Karpas-422 (cell line): ENCODE data around the gene MBNL2. TPM values are rescaled to one million over a fixed set of nuclear protein-coding genes. Genes with fewer than 3 reads are reported as not detected.

ENCODE experiments used
- DNase-seq: peaks from one replicate; pipeline ENCODE4 v3.0.0-alpha.2; 2015
- H2AFZ ChIP-seq: fragments of 200-600 bp; sonication (generic); 2 replicates; pipeline ENCODE4 v1.6.1; 2014; ENCODE audit warnings: antibody characterized with exemption, low read length, mixed read lengths
- H3K27ac ChIP-seq: fragments of 200-600 bp; sonication (generic); 2 replicates; pipeline ENCODE4 v1.5.1; 2014; ENCODE audit warnings: mild to moderate bottlenecking, low read length, moderate library complexity
- H3K27me3 ChIP-seq: fragments of 200-600 bp; sonication (generic); 2 replicates; pipeline ENCODE4 v1.6.1; 2014; ENCODE audit warnings: low read length, mixed read lengths
- H3K36me3 ChIP-seq: fragments of 200-600 bp; sonication (generic); 2 replicates; pipeline ENCODE4 v1.6.1; 2014; ENCODE audit warnings: low read length, mixed read lengths; ENCODE audit not compliant: insufficient read depth
- H3K4me1 ChIP-seq: fragments of 200-600 bp; sonication (generic); 2 replicates; pipeline ENCODE4 v1.6.1; 2014; ENCODE audit warnings: mild to moderate bottlenecking, low read length, mixed read lengths
- H3K4me2 ChIP-seq: fragments of 200-600 bp; sonication (generic); 2 replicates; pipeline ENCODE4 v1.6.1; 2014; ENCODE audit warnings: low read length, low read depth, mild to moderate bottlenecking; ENCODE audit not compliant: poor library complexity, severe bottlenecking
- H3K4me3 ChIP-seq: fragments of 200-600 bp; sonication (generic); 2 replicates; pipeline ENCODE4 v1.5.1; 2014; ENCODE audit warnings: mild to moderate bottlenecking, antibody characterized with exemption, low read length, mixed read lengths
- H3K79me2 ChIP-seq: fragments of 200-600 bp; sonication (generic); 2 replicates; pipeline ENCODE4 v1.6.1; 2014; ENCODE audit warnings: mild to moderate bottlenecking, low read length, mixed read lengths
- H3K9ac ChIP-seq: fragments of 200-600 bp; sonication (generic); 2 replicates; pipeline ENCODE4 v1.6.0; 2014; ENCODE audit warnings: low read length
- H3K9me2 ChIP-seq: fragments of 200-600 bp; sonication (generic), shearing (Covaris generic); replicated peaks from 2 replicates; pipeline ENCODE4 v1.6.0; 2014; ENCODE audit warnings: mild to moderate bottlenecking, low read length, moderate library complexity; ENCODE audit not compliant: insufficient read depth
- H3K9me3 ChIP-seq: fragments of 300-700, 200-600 bp; sonication (generic); 2 replicates; pipeline ENCODE4 v1.6.1; 2014; ENCODE audit warnings: low read length, mixed read lengths
- H4K20me1 ChIP-seq: fragments of 200-600 bp; sonication (generic); 2 replicates; pipeline ENCODE4 v1.6.1; 2014; ENCODE audit warnings: mild to moderate bottlenecking, antibody characterized with exemption, low read length, low read depth; ENCODE audit not compliant: insufficient read depth
- total RNA-seq: library from RNA; depleted of rRNA; stranded (reverse); fragments of >200 nt; shearing (Covaris generic); gene quantifications from 2 replicates; pipeline ENCODE4 v1.2.3, GENCODE V29; 2014; ENCODE audit warnings: low replicate concordance

MBNL2 gene
- total RNA-seq, 1 experiment from 2014 or later, result 8.5 TPM

GRCh38 chr13:97224544-97225300 lies 2.6 kb downstream of the MBNL2 start:
- no peaks in the 10 kb centered on the region for H3K79me2 ChIP-seq
- H4K20me1 ChIP-seq, result no peaks in the 10 kb centered on the region
- H3K27me3 ChIP-seq, result no peaks in the 10 kb centered on the region
- no peak overlapping the region for H3K27ac ChIP-seq
- no peak overlapping the region for H3K4me3 ChIP-seq
- H3K9ac ChIP-seq, result no peak overlapping the region
- peaks cover 27% of the 10 kb centered on the region for H3K4me1 ChIP-seq
- H3K36me3 ChIP-seq, result no peaks in the 10 kb centered on the region
- no peaks in the 10 kb centered on the region for H3K9me2 ChIP-seq
- peak overlapping the region; percentile 87 for H3K4me2 ChIP-seq
- no peaks in the 10 kb centered on the region for H3K9me3 ChIP-seq
- no peak overlapping the region for H2AFZ ChIP-seq
- DNase-seq, result no peak

- Histone ChIP-seq H3K4me3 (no peak overlapping the region), H3K9me3 (no peaks in the 10 kb centered on the region), H3K27ac (no peak overlapping the region), H4K20me1 (peaks cover 2% of the 10 kb centered on the region; the same call in 1 of the 2 replicates), H3K9me2 (no peaks in the 10 kb centered on the region), H3K27me3 (no peaks in the 10 kb centered on the region), H3K4me1 (peaks cover 27% of the 10 kb centered on the region), H3K79me2 (no peaks in the 10 kb centered on the region), H3K4me2 (no peak overlapping the region), H2AFZ (no peak overlapping the region), H3K9ac (no peak overlapping the region), H3K36me3 (no peaks in the 10 kb centered on the region)
- DNase-seq, result no peak
These were observed 3.4 kb downstream of the MBNL2 start for GRCh38 chr13:97225533-97225932.

GRCh38 chr13:97226013-97226412 lies 3.9 kb downstream of the MBNL2 start:
- Histone ChIP-seq H3K9ac (no peak overlapping the region), H3K27me3 (no peaks in the 10 kb centered on the region), H3K9me2 (no peaks in the 10 kb centered on the region), H3K4me3 (no peak overlapping the region), H3K9me3 (no peaks in the 10 kb centered on the region), H3K27ac (no peak overlapping the region), H3K4me1 (peaks cover 27% of the 10 kb centered on the region), H3K4me2 (no peak overlapping the region), H4K20me1 (peaks cover 5% of the 10 kb centered on the region; the same call in 1 of the 2 replicates), H2AFZ (no peak overlapping the region), H3K79me2 (no peaks in the 10 kb centered on the region), H3K36me3 (no peaks in the 10 kb centered on the region)
- DNase-seq, result no peak

GRCh38 chr13:97226788-97227627 lies 4.9 kb downstream of the MBNL2 start:
- Histone ChIP-seq H2AFZ (no peak overlapping the region), H4K20me1 (peaks cover 13% of the 10 kb centered on the region; the same call in 1 of the 2 replicates), H3K9ac (no peak overlapping the region), H3K9me3 (no peaks in the 10 kb centered on the region), H3K4me3 (no peak overlapping the region), H3K4me1 (peaks cover 19% of the 10 kb centered on the region), H3K36me3 (no peaks in the 10 kb centered on the region), H3K79me2 (no peaks in the 10 kb centered on the region), H3K27me3 (no peaks in the 10 kb centered on the region), H3K27ac (no peak overlapping the region), H3K4me2 (no peak overlapping the region), H3K9me2 (no peaks in the 10 kb centered on the region)
- DNase-seq, result no peak

GRCh38 chr13:97228850-97229521 lies 6.9 kb downstream of the MBNL2 start:
- no peaks in the 10 kb centered on the region for H3K27me3 ChIP-seq
- no peaks in the 10 kb centered on the region for H3K9me3 ChIP-seq
- H3K4me3 ChIP-seq, result no peak overlapping the region
- no peaks in the 10 kb centered on the region for H3K36me3 ChIP-seq
- no peak overlapping the region for H2AFZ ChIP-seq
- no peak for DNase-seq
- no peak overlapping the region for H3K27ac ChIP-seq
- peaks cover 6% of the 10 kb centered on the region for H3K4me1 ChIP-seq
- no peaks in the 10 kb centered on the region for H3K9me2 ChIP-seq
- peaks cover 26% of the 10 kb centered on the region; the same call in 1 of the 2 replicates for H4K20me1 ChIP-seq
- H3K79me2 ChIP-seq, result no peaks in the 10 kb centered on the region
- no peak overlapping the region for H3K9ac ChIP-seq
- no peak overlapping the region for H3K4me2 ChIP-seq

GRCh38 chr13:97229699-97230098 lies 7.6 kb downstream of the MBNL2 start:
- H3K9me2 ChIP-seq, result no peaks in the 10 kb centered on the region
- DNase-seq, result no peak
- no peak overlapping the region for H3K4me3 ChIP-seq
- H3K4me1 ChIP-seq, result no peaks in the 10 kb centered on the region; the same call in 1 of the 2 replicates
- H3K27me3 ChIP-seq, result no peaks in the 10 kb centered on the region
- H3K79me2 ChIP-seq, result no peaks in the 10 kb centered on the region
- no peak overlapping the region for H2AFZ ChIP-seq
- peaks cover 30% of the 10 kb centered on the region; the same call in 1 of the 2 replicates for H4K20me1 ChIP-seq
- H3K9me3 ChIP-seq, result no peaks in the 10 kb centered on the region
- H3K9ac ChIP-seq, result no peak overlapping the region
- no peak overlapping the region for H3K4me2 ChIP-seq
- no peaks in the 10 kb centered on the region for H3K36me3 ChIP-seq
- H3K27ac ChIP-seq, result no peak overlapping the region

- no peak overlapping the region for H3K4me3 ChIP-seq
- DNase-seq, result no peak
- no peak overlapping the region for H3K27ac ChIP-seq
- no peaks in the 10 kb centered on the region for H3K9me3 ChIP-seq
- no peaks in the 10 kb centered on the region for H3K36me3 ChIP-seq
- H4K20me1 ChIP-seq, result peaks cover 40% of the 10 kb centered on the region
- no peak overlapping the region for H2AFZ ChIP-seq
- H3K4me2 ChIP-seq, result no peak overlapping the region
- H3K9ac ChIP-seq, result no peak overlapping the region
- no peaks in the 10 kb centered on the region for H3K4me1 ChIP-seq
- no peaks in the 10 kb centered on the region for H3K27me3 ChIP-seq
- H3K79me2 ChIP-seq, result no peaks in the 10 kb centered on the region
- no peaks in the 10 kb centered on the region for H3K9me2 ChIP-seq
These were observed 9.1 kb downstream of the MBNL2 start for GRCh38 chr13:97231118-97231828.
